Measurements from ENCODE around the gene COPB2.

DNA sequence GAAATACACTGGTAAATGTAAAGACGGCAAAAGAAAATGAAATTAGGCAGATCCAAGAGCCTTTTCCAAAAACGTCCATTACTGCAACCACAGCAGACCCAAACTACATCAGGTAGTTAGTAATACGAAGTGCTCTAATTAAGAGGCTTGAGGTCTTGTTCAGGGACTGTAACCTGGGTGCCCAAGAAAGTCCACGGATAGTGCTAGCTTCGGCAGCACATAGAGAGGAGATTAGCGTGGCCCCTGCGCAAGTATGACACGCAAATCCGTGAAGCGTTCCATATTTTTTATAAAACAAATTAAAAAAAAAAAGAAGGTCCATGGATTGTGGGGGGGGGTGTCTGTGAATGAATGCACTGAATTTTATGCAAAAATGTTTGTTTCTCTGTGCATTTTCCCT is 1.4 kb downstream of the COPB2 start:
- TF ChIP-seq, protein P1, sequence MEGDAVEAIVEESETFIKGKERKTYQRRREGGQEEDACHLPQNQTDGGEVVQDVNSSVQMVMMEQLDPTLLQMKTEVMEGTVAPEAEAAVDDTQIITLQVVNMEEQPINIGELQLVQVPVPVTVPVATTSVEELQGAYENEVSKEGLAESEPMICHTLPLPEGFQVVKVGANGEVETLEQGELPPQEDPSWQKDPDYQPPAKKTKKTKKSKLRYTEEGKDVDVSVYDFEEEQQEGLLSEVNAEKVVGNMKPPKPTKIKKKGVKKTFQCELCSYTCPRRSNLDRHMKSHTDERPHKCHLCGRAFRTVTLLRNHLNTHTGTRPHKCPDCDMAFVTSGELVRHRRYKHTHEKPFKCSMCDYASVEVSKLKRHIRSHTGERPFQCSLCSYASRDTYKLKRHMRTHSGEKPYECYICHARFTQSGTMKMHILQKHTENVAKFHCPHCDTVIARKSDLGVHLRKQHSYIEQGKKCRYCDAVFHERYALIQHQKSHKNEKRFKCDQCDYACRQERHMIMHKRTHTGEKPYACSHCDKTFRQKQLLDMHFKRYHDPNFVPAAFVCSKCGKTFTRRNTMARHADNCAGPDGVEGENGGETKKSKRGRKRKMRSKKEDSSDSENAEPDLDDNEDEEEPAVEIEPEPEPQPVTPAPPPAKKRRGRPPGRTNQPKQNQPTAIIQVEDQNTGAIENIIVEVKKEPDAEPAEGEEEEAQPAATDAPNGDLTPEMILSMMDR (IDR thresholded peaks at IDR 0.05) = no peak
- TF ChIP-seq POLR2A (IDR thresholded peaks at IDR 0.05) = no peak
